ENCODE data around the gene YIPF1. TPM values are rescaled to one million over a fixed set of nuclear protein-coding genes. Genes with fewer than 3 reads are reported as not detected.

YIPF1 gene
- total RNA-seq, 1 experiment from 2014 or later = 21.9 TPM

DNA sequence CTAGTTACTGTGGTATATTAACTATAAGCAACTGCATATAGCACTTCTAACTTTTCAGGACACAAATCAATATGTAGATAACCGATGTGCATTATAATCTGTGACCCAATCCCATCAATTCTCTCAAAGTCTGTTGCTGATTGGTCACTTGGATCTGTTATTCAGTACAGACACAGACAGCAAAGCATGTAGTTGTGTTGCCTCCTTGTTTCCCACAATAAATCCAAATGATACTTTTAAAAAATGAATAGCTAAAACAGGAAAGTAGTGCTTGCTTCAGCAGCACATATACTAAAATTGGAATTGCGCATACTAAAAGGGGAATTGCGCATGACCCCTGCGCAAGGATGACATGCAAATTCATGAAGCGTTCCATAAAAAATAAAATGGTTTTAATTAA lies 79.6 kb downstream of the YIPF1 start:
- Mint-ChIP-seq H3K9me3 (peaks cover 5% of the 10 kb centered on the region; the same call in 1 of the 2 replicates), H3K27ac (no peak overlapping the region), H3K36me3 (peaks cover 67% of the 10 kb centered on the region), H3K4me3 (no peak overlapping the region), H3K4me1 (peaks cover 16% of the 10 kb centered on the region), H3K27me3 (ENCODE audit: low read depth) (no peaks in the 10 kb centered on the region; the same call in 1 of the 2 replicates)
- ChIA-PET POLR2A (no interaction called here), CTCF (interaction anchor here (2.6 kb wide), 1 partner anchor 46 kb away, joined by 6 read pairs; no protein-coding TSS in a partner anchor)
- ATAC-seq (no peak), DNase-seq (ENCODE audit: low spot score) (no peak)
- TF ChIP-seq, protein P1, sequence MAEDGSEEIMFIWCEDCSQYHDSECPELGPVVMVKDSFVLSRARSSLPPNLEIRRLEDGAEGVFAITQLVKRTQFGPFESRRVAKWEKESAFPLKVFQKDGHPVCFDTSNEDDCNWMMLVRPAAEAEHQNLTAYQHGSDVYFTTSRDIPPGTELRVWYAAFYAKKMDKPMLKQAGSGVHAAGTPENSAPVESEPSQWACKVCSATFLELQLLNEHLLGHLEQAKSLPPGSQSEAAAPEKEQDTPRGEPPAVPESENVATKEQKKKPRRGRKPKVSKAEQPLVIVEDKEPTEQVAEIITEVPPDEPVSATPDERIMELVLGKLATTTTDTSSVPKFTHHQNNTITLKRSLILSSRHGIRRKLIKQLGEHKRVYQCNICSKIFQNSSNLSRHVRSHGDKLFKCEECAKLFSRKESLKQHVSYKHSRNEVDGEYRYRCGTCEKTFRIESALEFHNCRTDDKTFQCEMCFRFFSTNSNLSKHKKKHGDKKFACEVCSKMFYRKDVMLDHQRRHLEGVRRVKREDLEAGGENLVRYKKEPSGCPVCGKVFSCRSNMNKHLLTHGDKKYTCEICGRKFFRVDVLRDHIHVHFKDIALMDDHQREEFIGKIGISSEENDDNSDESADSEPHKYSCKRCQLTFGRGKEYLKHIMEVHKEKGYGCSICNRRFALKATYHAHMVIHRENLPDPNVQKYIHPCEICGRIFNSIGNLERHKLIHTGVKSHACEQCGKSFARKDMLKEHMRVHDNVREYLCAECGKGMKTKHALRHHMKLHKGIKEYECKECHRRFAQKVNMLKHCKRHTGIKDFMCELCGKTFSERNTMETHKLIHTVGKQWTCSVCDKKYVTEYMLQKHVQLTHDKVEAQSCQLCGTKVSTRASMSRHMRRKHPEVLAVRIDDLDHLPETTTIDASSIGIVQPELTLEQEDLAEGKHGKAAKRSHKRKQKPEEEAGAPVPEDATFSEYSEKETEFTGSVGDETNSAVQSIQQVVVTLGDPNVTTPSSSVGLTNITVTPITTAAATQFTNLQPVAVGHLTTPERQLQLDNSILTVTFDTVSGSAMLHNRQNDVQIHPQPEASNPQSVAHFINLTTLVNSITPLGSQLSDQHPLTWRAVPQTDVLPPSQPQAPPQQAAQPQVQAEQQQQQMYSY (CRISPR knock-in tag; IDR thresholded peaks at IDR 0.05) = no peak
- no peak for TF ChIP-seq GABPB1 (CRISPR knock-in tag; IDR thresholded peaks at IDR 0.05)
- TF ChIP-seq, protein P2, sequence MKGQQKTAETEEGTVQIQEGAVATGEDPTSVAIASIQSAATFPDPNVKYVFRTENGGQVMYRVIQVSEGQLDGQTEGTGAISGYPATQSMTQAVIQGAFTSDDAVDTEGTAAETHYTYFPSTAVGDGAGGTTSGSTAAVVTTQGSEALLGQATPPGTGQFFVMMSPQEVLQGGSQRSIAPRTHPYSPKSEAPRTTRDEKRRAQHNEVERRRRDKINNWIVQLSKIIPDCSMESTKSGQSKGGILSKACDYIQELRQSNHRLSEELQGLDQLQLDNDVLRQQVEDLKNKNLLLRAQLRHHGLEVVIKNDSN (CRISPR knock-in tag; IDR thresholded peaks at IDR 0.05) = no peak
- TF ChIP-seq HMGA2 (CRISPR knock-in tag; IDR thresholded peaks at IDR 0.05) = no peak
- TF ChIP-seq NR2C2 (CRISPR knock-in tag; IDR thresholded peaks at IDR 0.05) = no peak
- TF ChIP-seq SP1 (CRISPR knock-in tag; conservative IDR thresholded peaks at IDR 0.05) = no peak
- TF ChIP-seq ZNF219 (CRISPR knock-in tag; IDR thresholded peaks at IDR 0.05; ENCODE audit: borderline replicate concordance) = no peak
- no peak for TF ChIP-seq FOXK1 (CRISPR knock-in tag; IDR thresholded peaks at IDR 0.05)
- TF ChIP-seq, protein P3, sequence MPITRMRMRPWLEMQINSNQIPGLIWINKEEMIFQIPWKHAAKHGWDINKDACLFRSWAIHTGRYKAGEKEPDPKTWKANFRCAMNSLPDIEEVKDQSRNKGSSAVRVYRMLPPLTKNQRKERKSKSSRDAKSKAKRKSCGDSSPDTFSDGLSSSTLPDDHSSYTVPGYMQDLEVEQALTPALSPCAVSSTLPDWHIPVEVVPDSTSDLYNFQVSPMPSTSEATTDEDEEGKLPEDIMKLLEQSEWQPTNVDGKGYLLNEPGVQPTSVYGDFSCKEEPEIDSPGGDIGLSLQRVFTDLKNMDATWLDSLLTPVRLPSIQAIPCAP (CRISPR knock-in tag; IDR thresholded peaks at IDR 0.05) = no peak
- no peak for TF ChIP-seq NR3C1 (CRISPR knock-in tag; conservative IDR thresholded peaks at IDR 0.05; ENCODE audit: low read depth)
- TF ChIP-seq, protein P4, sequence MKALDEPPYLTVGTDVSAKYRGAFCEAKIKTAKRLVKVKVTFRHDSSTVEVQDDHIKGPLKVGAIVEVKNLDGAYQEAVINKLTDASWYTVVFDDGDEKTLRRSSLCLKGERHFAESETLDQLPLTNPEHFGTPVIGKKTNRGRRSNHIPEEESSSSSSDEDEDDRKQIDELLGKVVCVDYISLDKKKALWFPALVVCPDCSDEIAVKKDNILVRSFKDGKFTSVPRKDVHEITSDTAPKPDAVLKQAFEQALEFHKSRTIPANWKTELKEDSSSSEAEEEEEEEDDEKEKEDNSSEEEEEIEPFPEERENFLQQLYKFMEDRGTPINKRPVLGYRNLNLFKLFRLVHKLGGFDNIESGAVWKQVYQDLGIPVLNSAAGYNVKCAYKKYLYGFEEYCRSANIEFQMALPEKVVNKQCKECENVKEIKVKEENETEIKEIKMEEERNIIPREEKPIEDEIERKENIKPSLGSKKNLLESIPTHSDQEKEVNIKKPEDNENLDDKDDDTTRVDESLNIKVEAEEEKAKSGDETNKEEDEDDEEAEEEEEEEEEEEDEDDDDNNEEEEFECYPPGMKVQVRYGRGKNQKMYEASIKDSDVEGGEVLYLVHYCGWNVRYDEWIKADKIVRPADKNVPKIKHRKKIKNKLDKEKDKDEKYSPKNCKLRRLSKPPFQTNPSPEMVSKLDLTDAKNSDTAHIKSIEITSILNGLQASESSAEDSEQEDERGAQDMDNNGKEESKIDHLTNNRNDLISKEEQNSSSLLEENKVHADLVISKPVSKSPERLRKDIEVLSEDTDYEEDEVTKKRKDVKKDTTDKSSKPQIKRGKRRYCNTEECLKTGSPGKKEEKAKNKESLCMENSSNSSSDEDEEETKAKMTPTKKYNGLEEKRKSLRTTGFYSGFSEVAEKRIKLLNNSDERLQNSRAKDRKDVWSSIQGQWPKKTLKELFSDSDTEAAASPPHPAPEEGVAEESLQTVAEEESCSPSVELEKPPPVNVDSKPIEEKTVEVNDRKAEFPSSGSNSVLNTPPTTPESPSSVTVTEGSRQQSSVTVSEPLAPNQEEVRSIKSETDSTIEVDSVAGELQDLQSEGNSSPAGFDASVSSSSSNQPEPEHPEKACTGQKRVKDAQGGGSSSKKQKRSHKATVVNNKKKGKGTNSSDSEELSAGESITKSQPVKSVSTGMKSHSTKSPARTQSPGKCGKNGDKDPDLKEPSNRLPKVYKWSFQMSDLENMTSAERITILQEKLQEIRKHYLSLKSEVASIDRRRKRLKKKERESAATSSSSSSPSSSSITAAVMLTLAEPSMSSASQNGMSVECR (CRISPR knock-in tag; IDR thresholded peaks at IDR 0.05; ENCODE audit: borderline replicate concordance) = no peak
- no peak for TF ChIP-seq ATF1 (CRISPR knock-in tag; IDR thresholded peaks at IDR 0.05)
- no peak for TF ChIP-seq PRRX2 (CRISPR knock-in tag; IDR thresholded peaks at IDR 0.05)
- TF ChIP-seq, protein P5, sequence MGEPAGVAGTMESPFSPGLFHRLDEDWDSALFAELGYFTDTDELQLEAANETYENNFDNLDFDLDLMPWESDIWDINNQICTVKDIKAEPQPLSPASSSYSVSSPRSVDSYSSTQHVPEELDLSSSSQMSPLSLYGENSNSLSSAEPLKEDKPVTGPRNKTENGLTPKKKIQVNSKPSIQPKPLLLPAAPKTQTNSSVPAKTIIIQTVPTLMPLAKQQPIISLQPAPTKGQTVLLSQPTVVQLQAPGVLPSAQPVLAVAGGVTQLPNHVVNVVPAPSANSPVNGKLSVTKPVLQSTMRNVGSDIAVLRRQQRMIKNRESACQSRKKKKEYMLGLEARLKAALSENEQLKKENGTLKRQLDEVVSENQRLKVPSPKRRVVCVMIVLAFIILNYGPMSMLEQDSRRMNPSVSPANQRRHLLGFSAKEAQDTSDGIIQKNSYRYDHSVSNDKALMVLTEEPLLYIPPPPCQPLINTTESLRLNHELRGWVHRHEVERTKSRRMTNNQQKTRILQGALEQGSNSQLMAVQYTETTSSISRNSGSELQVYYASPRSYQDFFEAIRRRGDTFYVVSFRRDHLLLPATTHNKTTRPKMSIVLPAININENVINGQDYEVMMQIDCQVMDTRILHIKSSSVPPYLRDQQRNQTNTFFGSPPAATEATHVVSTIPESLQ (CRISPR knock-in tag; IDR thresholded peaks at IDR 0.05) = no peak
- TF ChIP-seq, protein P6, sequence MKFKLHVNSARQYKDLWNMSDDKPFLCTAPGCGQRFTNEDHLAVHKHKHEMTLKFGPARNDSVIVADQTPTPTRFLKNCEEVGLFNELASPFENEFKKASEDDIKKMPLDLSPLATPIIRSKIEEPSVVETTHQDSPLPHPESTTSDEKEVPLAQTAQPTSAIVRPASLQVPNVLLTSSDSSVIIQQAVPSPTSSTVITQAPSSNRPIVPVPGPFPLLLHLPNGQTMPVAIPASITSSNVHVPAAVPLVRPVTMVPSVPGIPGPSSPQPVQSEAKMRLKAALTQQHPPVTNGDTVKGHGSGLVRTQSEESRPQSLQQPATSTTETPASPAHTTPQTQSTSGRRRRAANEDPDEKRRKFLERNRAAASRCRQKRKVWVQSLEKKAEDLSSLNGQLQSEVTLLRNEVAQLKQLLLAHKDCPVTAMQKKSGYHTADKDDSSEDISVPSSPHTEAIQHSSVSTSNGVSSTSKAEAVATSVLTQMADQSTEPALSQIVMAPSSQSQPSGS (CRISPR knock-in tag; IDR thresholded peaks at IDR 0.05; ENCODE audit: borderline replicate concordance, low read depth) = no peak
- TF ChIP-seq, protein P7, sequence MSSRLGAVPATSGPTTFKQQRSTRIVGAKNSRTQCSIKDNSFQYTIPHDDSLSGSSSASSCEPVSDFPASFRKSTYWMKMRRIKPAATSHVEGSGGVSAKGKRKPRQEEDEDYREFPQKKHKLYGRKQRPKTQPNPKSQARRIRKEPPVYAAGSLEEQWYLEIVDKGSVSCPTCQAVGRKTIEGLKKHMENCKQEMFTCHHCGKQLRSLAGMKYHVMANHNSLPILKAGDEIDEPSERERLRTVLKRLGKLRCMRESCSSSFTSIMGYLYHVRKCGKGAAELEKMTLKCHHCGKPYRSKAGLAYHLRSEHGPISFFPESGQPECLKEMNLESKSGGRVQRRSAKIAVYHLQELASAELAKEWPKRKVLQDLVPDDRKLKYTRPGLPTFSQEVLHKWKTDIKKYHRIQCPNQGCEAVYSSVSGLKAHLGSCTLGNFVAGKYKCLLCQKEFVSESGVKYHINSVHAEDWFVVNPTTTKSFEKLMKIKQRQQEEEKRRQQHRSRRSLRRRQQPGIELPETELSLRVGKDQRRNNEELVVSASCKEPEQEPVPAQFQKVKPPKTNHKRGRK (CRISPR knock-in tag; IDR thresholded peaks at IDR 0.05; ENCODE audit: borderline replicate concordance) = no peak
- TF ChIP-seq, protein P8, sequence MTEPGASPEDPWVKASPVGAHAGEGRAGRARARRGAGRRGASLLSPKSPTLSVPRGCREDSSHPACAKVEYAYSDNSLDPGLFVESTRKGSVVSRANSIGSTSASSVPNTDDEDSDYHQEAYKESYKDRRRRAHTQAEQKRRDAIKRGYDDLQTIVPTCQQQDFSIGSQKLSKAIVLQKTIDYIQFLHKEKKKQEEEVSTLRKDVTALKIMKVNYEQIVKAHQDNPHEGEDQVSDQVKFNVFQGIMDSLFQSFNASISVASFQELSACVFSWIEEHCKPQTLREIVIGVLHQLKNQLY (CRISPR knock-in tag; IDR thresholded peaks at IDR 0.05) = no peak
- TF ChIP-seq ZNF232 (CRISPR knock-in tag; IDR thresholded peaks at IDR 0.05) = no peak
- TF ChIP-seq, protein P9, sequence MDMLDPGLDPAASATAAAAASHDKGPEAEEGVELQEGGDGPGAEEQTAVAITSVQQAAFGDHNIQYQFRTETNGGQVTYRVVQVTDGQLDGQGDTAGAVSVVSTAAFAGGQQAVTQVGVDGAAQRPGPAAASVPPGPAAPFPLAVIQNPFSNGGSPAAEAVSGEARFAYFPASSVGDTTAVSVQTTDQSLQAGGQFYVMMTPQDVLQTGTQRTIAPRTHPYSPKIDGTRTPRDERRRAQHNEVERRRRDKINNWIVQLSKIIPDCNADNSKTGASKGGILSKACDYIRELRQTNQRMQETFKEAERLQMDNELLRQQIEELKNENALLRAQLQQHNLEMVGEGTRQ (CRISPR knock-in tag; IDR thresholded peaks at IDR 0.05) = no peak
- no peak for TF ChIP-seq NFE2L1 (CRISPR knock-in tag; IDR thresholded peaks at IDR 0.05)
